ENCODE measurements around the gene FMN1.

FMN1 gene

DNA sequence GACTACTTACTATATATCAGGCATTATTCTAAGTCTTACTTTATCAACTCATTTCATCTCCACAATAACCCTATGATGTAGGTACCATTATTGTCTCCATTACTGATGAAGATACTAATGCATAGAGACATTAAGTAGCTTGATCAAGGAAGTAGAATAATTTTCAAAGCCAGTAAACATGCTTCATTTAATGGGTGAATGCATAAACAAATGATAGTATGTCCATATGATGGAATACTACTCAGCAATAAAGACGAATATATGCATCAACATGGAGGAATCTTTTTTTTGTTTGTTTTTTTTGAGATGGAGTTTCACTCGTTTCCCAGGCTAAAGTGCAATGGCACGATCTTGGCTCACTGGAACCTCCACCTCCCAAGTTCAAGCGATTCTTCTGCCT, 184.9 kb downstream of the FMN1 start:
- no peak for DNase-seq

DNA sequence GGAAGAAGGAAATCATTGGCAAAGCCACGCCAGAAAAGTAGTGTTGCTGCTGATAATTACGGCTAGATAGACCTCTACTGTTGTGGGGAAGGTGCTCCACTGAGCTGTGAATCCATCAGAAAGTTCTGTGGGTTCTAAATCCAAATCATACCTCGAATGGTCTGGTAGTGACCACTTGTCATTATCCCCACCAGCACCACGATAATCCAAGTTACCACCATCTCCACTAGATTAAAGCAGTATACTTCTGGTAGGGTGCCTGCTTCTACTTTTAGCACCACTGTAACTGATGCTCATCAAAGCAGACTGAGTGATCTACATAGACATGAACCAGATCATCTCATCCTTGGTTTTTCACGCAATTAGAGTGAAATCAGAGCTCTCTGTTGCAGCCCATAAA, 185.5 kb downstream of the FMN1 start:
- DNase-seq, result no peak

DNA sequence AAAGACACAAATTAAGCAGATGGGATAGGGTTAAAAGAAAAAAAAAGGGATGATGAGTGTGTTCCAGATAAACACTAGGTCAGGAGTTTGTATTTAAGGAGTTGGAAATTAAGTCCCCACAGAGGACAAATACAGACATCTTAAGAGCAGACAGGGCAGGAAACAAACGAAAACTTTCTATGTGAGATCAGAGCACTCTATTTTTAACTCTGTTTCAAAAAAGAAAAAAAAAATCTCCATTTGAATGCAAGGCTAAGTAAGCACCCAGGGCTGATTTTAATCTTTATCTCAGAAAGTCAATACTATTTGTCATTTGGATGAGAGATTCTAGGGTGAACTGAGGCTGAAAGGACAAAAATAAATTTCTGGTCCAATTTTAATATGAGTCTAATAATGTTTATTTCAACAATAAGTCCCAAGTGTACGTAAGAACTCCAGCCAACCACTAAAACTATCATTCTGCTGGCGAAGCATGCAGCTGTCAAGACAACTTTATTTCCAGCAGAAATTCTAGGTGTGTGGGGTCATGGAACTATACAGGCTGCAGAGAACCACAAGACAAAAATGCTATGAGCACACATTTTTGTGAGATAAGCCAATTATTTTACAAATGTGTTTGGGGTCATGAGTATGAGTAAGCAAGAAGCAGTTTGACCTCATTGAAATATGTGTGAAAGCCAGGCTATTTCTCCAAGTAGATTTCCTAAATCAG, 186.1 kb downstream of the FMN1 start:
- no peak for DNase-seq

GRCh38 chr15:33007303-33007855, 187.1 kb downstream of the FMN1 start:
- DNase-seq, result no peak

DNA sequence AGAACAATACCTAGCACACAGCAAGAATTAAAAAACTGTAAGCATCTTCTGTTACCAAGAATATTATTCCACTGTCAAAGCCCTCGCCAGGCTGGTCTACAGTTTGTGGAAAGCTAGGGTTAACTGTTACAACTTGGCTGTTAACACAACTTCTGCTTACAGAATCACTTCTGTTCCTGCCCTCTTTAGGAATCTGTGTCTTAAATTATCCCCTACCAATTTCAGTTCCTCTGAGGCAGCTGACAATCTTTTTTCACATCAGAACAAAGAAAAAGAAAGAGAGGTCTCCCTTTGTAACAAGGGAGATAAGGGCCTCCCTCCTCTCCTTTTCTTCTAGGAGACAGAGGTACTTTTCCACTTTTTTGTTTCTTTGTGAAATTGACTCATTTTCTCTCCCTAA, 188.9 kb downstream of the FMN1 start:
- DNase-seq, result no peak

- no peak for DNase-seq
Measured at GRCh38 chr15:33001926-33002325, 192.6 kb downstream of the FMN1 start.

- DNase-seq, result no peak
Measured at GRCh38 chr15:32998979-32999672, 195.4 kb downstream of the FMN1 start.

GRCh38 chr15:32998182-32998581, 196.3 kb downstream of the FMN1 start:
- DNase-seq, result no peak

GRCh38 chr15:32994810-32995424, 199.6 kb downstream of the FMN1 start:
- DNase-seq, result no peak

- no peak for DNase-seq
Measured at GRCh38 chr15:32993285-32993684, 201.2 kb downstream of the FMN1 start.

GRCh38 chr15:32991619-32992111, 202.8 kb downstream of the FMN1 start:
- no peak for DNase-seq

GRCh38 chr15:32990071-32990470, 204.4 kb downstream of the FMN1 start:
- DNase-seq, result no peak

DNA sequence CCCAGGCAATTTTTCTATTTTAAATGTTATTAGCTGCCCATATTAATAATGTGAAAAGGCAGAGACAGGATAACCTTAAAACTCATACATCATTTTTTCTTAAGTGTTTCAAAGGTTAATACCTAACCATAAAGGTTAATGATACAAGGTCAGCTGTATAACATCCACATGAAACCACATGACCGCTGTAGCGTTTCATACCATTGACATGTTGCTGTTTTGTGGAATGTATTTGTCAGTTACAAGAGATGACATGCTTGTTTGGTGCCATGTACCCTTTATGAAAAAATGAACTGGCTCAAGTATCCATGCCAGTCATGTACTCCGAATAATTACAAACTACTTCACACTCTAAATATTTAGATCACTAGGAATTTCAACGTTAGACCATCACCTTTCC, 207.4 kb downstream of the FMN1 start:
- DNase-seq, result no peak

DNA sequence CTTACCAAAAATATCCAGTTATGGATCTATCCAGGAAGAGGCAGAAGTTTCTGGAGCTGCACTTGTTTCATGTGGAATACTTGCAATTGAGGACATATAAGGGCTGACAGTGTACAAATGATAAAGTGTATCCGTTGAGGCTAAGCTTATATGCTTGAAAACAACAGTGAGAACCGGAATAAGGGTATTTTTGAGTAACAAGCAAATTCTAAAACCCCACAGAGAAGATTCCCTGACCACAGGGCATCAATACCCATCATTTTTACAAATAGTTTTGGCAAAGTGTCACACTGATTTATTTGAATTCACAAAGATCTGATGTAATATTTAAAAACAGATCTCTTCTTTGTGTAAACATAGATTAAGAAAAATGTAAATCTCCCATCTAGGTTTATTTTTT, 208.4 kb downstream of the FMN1 start:
- no peak for DNase-seq

DNA sequence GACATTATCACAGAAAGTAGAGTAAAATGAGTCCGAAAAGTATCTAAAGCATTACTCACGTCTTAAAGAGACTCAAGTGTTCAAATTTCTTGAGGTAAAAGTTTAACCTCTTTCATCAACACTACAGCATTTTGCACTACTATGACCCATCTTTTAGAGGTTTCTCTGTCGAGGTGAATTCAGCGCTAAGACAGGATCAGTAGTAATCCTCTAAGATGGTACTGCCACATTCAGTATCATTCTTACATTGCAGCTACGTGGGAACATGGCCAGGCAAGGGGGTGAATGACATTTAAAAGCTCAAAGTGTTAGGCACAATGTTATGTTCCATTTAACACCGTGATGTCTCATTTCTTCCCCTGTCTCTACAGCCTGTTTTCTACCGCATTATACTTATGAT, 210.8 kb downstream of the FMN1 start:
- no peak for DNase-seq

GRCh38 chr15:32982001-32982400, 212.5 kb downstream of the FMN1 start:
- DNase-seq, result no peak

DNA sequence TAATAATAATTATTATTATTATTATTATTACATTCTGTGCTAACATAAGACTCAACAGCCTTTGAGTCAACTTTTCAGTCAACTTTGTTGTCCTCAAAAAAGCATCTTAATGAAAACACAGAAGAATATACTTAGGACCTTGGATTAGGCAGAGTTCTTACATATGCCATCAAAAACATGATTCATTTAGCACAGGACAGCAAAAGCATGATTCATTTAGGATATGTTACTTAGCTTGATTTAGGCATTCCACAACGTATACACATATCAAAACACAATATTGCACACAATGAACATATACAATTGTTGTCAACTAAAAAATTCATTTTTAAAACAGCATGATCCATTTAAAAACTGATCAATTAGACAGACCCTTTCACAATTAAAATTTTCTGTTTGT, 213.0 kb downstream of the FMN1 start:
- DNase-seq, result no peak

DNA sequence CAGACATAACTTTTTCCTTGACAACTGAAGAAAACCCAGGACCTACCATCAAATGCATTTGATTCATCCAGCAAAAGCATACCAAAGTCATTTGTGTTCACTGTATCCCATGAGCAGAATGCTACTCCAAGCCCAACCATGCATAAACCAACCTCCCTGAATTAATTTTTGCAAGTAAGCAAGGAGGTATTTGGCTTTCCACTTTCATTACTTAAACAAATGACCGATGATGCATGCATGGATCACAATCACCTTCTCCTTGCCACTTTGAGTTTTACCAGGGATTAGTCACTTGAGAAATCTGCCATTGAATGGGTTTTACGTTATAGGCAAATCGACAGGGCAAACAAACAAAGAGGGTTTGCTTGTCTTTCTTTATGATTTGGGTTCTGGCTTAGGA, 214.8 kb downstream of the FMN1 start:
- DNase-seq, result no peak

GRCh38 chr15:32977506-32977905, 217.0 kb downstream of the FMN1 start:
- DNase-seq, result no peak

DNA sequence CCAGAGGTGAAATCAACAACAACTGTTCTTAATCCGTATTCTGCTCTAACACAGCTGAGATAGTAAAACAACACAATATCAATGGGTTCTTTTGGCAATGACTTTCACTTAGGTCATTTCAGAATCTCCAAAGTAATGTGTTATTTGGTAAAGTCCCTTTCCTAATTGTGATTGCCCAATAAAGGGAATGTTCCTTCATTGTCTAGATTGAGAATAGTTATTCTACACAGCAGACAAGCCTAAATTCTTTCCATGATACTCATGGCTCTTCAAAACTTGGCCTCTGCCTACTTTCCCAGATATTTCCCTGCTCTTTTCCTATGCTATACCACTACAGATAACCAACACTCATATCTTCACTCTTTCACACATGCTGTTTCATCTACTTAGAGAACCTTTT, 219.8 kb downstream of the FMN1 start:
- no peak for DNase-seq

DNA sequence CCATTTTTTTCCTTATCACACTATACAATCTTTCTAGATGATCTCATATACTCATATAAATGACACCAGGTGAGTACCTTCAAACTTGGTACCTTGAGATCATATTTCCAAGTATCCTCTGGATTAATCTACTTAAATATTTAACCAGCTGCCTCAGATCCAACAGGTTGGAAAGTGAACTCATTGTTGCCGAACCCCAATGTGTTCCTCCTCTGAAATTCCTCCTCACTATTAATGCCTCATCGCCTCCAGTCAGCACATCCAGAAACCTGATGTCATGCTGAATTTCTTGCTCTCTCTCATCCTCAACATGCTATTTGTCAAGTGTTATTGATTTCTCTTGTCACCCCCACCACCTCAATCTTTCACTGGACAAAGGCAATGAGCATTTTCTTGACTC, 221.8 kb downstream of the FMN1 start:
- no peak for DNase-seq

DNA sequence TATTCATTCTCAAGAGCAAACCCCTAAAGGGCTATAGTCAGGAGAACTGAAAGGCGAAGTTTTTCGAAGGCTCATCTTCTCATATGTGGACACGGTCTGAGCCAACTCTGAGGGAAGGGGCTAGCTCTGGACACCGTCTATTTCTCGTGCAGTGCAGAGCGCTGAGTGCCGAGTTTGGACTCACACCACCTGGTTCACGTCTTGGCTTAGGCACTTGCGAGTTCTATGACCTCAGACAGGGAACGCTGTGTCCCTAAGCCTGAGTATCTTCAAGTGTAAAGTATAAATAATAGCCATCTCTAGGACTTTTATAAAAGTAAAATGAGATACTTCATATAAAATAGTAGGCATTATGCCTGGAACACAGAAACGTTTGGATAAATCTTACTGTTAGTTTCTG, 223.7 kb downstream of the FMN1 start:
- DNase-seq, result no peak

DNA sequence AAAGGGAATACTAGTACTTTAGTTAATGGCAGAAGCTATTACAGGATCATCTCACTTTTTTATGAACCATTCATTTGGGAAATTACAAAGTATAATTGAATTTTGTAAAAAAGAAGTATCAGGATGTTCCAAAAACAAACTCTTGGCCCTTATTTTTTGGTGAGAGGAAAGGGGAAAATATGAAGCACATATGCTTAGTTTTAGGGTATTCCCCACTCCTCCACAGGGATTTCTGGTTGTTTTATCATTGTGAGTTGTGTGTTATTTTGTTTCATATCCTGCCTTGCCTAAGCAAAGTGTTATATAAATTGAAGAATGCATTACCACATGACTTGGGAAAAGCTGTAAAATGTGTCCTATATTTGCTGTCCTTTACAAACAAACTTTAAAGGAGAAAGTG, 227.0 kb downstream of the FMN1 start:
- DNase-seq, result no peak

DNA sequence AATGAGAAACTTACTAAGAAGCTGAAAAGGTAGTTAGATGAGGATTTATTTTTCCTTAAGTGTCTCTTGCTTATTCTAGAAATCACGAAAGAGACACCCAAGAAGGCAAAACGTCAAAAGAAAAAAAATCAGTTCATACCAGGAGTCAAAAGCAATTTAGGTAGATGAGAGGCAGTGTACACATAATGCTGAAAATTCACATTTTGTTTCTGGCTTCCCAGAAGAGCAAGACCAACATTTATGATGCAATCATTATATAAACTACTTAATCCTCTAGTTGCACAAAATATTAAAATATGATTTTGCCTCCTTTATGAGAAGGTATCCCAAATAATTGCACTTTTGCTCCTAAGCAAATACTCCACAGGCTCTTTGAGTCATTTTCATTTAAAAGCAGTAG, 228.0 kb downstream of the FMN1 start:
- no peak for DNase-seq

Measured in NCI-H2029 treated with DMSO at 0.1 percent for 48 hours (cell line).